GM18861 (cell line): ENCODE data around the gene KIRREL3.

Experiments
- ATAC-seq: cut with Tn5 transposase; IDR thresholded peaks from one replicate; pipeline ENCODE4 v1.9.1; 2021; ENCODE audit not compliant: unreplicated experiment

Gene KIRREL3

GRCh38 chr11:126519764-126520734 lies 480.5 kb downstream of the KIRREL3 start:
- ATAC-seq: no peak

GRCh38 chr11:126518972-126519690 lies 481.4 kb downstream of the KIRREL3 start:
- no peak for ATAC-seq

- no peak for ATAC-seq
Measured at GRCh38 chr11:126518071-126518971, 482.2 kb downstream of the KIRREL3 start.

GRCh38 chr11:126515501-126515900 lies 485.1 kb downstream of the KIRREL3 start:
- ATAC-seq: no peak

- ATAC-seq: no peak
Measured at GRCh38 chr11:126514061-126514693, 486.4 kb downstream of the KIRREL3 start.

- ATAC-seq: no peak
Measured at GRCh38 chr11:126512741-126513715, 487.5 kb downstream of the KIRREL3 start.

GRCh38 chr11:126512251-126512650 lies 488.3 kb downstream of the KIRREL3 start:
- no peak for ATAC-seq

GRCh38 chr11:126511475-126512115 lies 489.0 kb downstream of the KIRREL3 start:
- ATAC-seq: no peak

GRCh38 chr11:126510621-126511370 lies 489.8 kb downstream of the KIRREL3 start:
- no peak for ATAC-seq

GRCh38 chr11:126507646-126508045 lies 492.9 kb downstream of the KIRREL3 start:
- ATAC-seq: no peak

GRCh38 chr11:126506789-126507188 lies 493.8 kb downstream of the KIRREL3 start:
- no peak for ATAC-seq

- ATAC-seq: no peak
Measured at GRCh38 chr11:126502982-126503381, 497.6 kb downstream of the KIRREL3 start.

- no peak for ATAC-seq
Measured at GRCh38 chr11:126502159-126502558, 498.4 kb downstream of the KIRREL3 start.

GRCh38 chr11:126501641-126502040 lies 498.9 kb downstream of the KIRREL3 start:
- ATAC-seq: no peak

- ATAC-seq: no peak
Measured at GRCh38 chr11:126500981-126501380, 499.6 kb downstream of the KIRREL3 start.

- ATAC-seq: no peak
Measured at GRCh38 chr11:126499131-126499752, 501.3 kb downstream of the KIRREL3 start.

GRCh38 chr11:126498281-126498680 lies 502.3 kb downstream of the KIRREL3 start:
- ATAC-seq: no peak
